Measurements from ENCODE around the gene HMCN2. TPM values are rescaled to one million over a fixed set of nuclear protein-coding genes. Genes with fewer than 3 reads are reported as not detected.

The HMCN2 gene
- polyA plus RNA-seq, 2 of the 4 experiments (the other 2 are of a cell fraction) = 0.01 TPM; not detected in 1

- POLR2A ChIA-PET = no interaction called here
- FAIRE-seq (no peak), ATAC-seq (no peak), DNase-seq (ENCODE audit: low read depth in 1 of 2, low spot score in 1 of 2) (no peak)
- Histone ChIP-seq H3K9me3 (no peaks in the 10 kb centered on the region), H3K27ac (peak overlapping the region; percentile 53 to 63; a peak in 2 of 6 replicates), H3K4me1 (peaks cover 66% of the 10 kb centered on the region), H3K4me2 (no peak overlapping the region), H3K4me3 (no peak overlapping the region)
- CTCF ChIA-PET = interaction anchor here (1.2 to 5.7 kb wide), 4 partner anchors 12 to 342 kb away, joined by 3 to 69 read pairs (median 14); no protein-coding TSS in a partner anchor
- 91% methylated on average over 10 of the region's 10 CpGs for WGBS (ENCODE audit: missing lambda C conversion rate)
- no peak for TF ChIP-seq KDM1A (IDR thresholded peaks at IDR 0.05; ENCODE audit: low read depth)
- no peak for TF ChIP-seq HEYL (CRISPR knock-in tag; IDR thresholded peaks at IDR 0.05)
- TF ChIP-seq CHD4 (IDR thresholded peaks at IDR 0.05; ENCODE audit: borderline replicate concordance) = no peak
- TF ChIP-seq, protein P1, sequence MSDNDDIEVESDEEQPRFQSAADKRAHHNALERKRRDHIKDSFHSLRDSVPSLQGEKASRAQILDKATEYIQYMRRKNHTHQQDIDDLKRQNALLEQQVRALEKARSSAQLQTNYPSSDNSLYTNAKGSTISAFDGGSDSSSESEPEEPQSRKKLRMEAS (IDR thresholded peaks at IDR 0.05) = no peak
- TF ChIP-seq JUN (IDR thresholded peaks at IDR 0.05) = no peak
- TF ChIP-seq CBX2 (IDR thresholded peaks at IDR 0.05; ENCODE audit: borderline replicate concordance, low read depth) = no peak
- TF ChIP-seq SREBF2 (IDR thresholded peaks at IDR 0.05) = no peak
- no peak for TF ChIP-seq TP53 (CRISPR knock-in tag; IDR thresholded peaks at IDR 0.05)
- TF ChIP-seq, protein P2, sequence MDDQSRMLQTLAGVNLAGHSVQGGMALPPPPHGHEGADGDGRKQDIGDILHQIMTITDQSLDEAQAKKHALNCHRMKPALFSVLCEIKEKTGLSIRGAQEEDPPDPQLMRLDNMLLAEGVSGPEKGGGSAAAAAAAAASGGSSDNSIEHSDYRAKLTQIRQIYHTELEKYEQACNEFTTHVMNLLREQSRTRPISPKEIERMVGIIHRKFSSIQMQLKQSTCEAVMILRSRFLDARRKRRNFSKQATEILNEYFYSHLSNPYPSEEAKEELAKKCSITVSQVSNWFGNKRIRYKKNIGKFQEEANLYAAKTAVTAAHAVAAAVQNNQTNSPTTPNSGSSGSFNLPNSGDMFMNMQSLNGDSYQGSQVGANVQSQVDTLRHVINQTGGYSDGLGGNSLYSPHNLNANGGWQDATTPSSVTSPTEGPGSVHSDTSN (IDR thresholded peaks at IDR 0.05) = no peak
- no peak for TF ChIP-seq EHMT2 (IDR thresholded peaks at IDR 0.05; ENCODE audit: low read depth)
- no peak for TF ChIP-seq HDAC2 (IDR thresholded peaks at IDR 0.05)
- no peak for TF ChIP-seq RAD21 (conservative IDR thresholded peaks at IDR 0.05 in 1 of 2, IDR thresholded peaks at IDR 0.05 in 1 of 2)
- no peak for TF ChIP-seq EP300 (IDR thresholded peaks at IDR 0.05)
- TF ChIP-seq, protein P3, sequence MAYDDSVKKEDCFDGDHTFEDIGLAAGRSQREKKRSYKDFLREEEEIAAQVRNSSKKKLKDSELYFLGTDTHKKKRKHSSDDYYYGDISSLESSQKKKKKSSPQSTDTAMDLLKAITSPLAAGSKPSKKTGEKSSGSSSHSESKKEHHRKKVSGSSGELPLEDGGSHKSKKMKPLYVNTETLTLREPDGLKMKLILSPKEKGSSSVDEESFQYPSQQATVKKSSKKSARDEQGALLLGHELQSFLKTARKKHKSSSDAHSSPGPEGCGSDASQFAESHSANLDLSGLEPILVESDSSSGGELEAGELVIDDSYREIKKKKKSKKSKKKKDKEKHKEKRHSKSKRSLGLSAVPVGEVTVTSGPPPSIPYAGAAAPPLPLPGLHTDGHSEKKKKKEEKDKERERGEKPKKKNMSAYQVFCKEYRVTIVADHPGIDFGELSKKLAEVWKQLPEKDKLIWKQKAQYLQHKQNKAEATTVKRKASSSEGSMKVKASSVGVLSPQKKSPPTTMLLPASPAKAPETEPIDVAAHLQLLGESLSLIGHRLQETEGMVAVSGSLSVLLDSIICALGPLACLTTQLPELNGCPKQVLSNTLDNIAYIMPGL (CRISPR knock-in tag; IDR thresholded peaks at IDR 0.05; ENCODE audit: borderline replicate concordance) = no peak
Measured at GRCh38 chr9:130448771-130449603, 183.4 kb downstream of the HMCN2 start.

GRCh38 chr9:130450344-130451003 is 184.9 kb downstream of the HMCN2 start:
- ATAC-seq (no peak), FAIRE-seq (no peak), DNase-seq (ENCODE audit: low read depth in 1 of 2, low spot score in 1 of 2) (no peak)
- H3K4me1 ChIP-seq = peaks cover 61% of the 10 kb centered on the region
- 59% methylated on average over 9 of the region's 15 CpGs for WGBS (ENCODE audit: missing lambda C conversion rate)
- no peak overlapping the region; the same call in 2 of the 3 replicates for H3K4me2 ChIP-seq
- peak overlapping the region in 1 of 2 experiments; percentile 57; a peak in 2 of 6 replicates for H3K27ac ChIP-seq
- ChIA-PET POLR2A (no interaction called here), CTCF (interaction anchor here (0.5 to 5.7 kb wide), 4 partner anchors 10 to 234 kb away, joined by 3 to 69 read pairs (median 14); no protein-coding TSS in a partner anchor)
- H3K9me3 ChIP-seq = no peaks in the 10 kb centered on the region
- TF ChIP-seq NR3C1 (IDR thresholded peaks at IDR 0.05) (no peak), HOXB13 (CRISPR knock-in tag; IDR thresholded peaks at IDR 0.05; ENCODE audit: low read depth) (no peak), RARB (CRISPR knock-in tag; IDR thresholded peaks at IDR 0.05) (no peak), FOXS1 (CRISPR knock-in tag; IDR thresholded peaks at IDR 0.05) (no peak), KDM5A (IDR thresholded peaks at IDR 0.05) (no peak), RCOR1 (IDR thresholded peaks at IDR 0.05; ENCODE audit: low read depth, low read length) (no peak), TP53 (CRISPR knock-in tag; IDR thresholded peaks at IDR 0.05) (no peak), PHF8 (IDR thresholded peaks at IDR 0.05; ENCODE audit: borderline replicate concordance, low read depth) (no peak)
- TF ChIP-seq, protein P3 (CRISPR knock-in tag; IDR thresholded peaks at IDR 0.05; ENCODE audit: borderline replicate concordance) = no peak
- TF ChIP-seq, protein P4, sequence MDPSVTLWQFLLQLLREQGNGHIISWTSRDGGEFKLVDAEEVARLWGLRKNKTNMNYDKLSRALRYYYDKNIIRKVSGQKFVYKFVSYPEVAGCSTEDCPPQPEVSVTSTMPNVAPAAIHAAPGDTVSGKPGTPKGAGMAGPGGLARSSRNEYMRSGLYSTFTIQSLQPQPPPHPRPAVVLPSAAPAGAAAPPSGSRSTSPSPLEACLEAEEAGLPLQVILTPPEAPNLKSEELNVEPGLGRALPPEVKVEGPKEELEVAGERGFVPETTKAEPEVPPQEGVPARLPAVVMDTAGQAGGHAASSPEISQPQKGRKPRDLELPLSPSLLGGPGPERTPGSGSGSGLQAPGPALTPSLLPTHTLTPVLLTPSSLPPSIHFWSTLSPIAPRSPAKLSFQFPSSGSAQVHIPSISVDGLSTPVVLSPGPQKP (IDR thresholded peaks at IDR 0.05; ENCODE audit: low read depth, low read length) = no peak
- H3K4me3 ChIP-seq = no peak overlapping the region
